ENCODE measurements around the gene SULT4A1. TPM values are rescaled to one million over a fixed set of nuclear protein-coding genes. Genes with fewer than 3 reads are reported as not detected.
A peak's percentile ranks its signal among the peaks of the same experiment; 100 is the strongest.

Gene SULT4A1
- total and polyA plus RNA-seq, 10 donors: 0.35 to 5.1 (median 1.7) TPM

DNA sequence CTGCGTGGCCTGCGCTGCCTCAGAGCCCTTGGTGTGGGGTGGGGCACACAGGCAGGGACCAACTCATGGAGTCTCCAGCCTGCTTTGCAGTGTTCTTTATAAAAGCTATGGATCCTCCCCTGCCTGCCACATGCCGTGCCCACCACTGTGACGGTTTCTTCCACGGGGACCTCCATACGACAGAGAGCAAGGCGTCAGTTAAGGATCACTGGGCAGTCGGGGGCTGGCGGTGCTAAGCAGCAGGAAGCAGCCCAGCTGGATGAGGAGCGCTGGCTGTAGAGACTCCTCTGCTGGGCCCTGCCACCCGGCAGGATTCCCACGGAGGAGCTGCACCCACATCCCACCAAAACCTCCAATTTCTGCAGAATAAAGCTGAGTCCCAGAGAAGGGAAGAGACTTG is 27.1 kb downstream of the SULT4A1 start:
- WGBS, 5 donors: 47 to 80% (median 62%) methylated on average over 10 to 12 of the region's 12 CpGs
- intact Hi-C loops (cut with DNase I; ENCODE audit: low total_unique reads): no loop called here
- no peak for DNase-seq
- Histone ChIP-seq H3K4me1 (no peaks in the 10 kb centered on the region), H3K9me3 (no peaks in the 10 kb centered on the region), H3K36me3 (no peaks in the 10 kb centered on the region), H3K27ac (no peak overlapping the region), H3K4me3 (no peak overlapping the region), H3K27me3 (replicated peaks in 1 of 7) (peaks cover 0 to 56% (median 1%) of the 10 kb centered on the region in 7 donors)
- TF ChIP-seq POLR2AphosphoS5 (IDR thresholded peaks at IDR 0.05): no peak

DNA sequence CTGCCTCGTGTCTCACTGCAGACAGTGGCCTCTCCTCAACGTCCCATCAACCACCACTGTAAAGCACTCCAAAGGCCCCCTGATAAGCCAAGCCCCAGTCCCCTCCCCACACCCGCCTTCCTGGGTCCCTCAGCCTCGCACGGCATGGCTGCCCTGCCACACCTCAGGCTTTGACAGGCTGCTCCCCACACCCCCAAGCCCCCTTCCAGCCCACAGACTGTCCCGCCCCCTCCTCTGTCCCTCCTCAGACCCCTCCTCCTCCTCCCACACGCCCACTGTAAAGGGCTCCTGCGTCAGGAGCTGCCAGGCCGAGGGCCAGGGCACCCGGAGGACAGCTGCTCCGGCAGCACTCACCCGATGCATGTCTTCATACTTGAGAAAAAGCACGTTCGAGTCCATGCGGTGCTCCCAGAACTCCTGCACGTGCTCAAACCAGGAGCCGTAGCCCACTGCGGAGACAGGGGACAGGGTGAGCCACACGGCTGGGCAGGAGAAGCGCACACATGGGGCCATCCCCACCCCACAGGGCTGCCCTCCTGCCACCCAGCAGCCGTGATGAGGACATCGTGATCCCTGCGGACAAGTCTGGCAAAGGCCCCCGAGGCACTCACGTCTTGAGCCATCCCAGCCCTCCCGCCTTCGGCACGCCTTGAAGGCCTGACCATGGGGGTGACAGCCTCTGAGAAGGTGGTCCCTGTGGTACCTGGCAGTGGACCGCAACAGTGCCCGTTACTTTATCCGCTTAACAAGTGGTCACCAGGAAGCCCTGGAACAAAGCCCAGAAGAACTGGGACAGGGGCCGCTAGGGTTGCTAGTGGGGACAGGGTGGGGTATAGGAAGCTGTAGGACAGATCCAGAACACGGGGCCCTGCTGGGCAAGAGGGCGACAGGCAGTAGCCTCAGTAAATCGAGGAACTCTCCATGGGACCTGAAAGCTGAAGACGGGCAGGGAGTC is 28.8 kb downstream of the SULT4A1 start:
- WGBS, 5 donors: 75 to 87% (median 78%) methylated on average over 25 to 36 of the region's 36 CpGs
- H3K27ac ChIP-seq: no peak overlapping the region
- no peak for TF ChIP-seq POLR2AphosphoS5 (IDR thresholded peaks at IDR 0.05)
- TF ChIP-seq, protein P1, sequence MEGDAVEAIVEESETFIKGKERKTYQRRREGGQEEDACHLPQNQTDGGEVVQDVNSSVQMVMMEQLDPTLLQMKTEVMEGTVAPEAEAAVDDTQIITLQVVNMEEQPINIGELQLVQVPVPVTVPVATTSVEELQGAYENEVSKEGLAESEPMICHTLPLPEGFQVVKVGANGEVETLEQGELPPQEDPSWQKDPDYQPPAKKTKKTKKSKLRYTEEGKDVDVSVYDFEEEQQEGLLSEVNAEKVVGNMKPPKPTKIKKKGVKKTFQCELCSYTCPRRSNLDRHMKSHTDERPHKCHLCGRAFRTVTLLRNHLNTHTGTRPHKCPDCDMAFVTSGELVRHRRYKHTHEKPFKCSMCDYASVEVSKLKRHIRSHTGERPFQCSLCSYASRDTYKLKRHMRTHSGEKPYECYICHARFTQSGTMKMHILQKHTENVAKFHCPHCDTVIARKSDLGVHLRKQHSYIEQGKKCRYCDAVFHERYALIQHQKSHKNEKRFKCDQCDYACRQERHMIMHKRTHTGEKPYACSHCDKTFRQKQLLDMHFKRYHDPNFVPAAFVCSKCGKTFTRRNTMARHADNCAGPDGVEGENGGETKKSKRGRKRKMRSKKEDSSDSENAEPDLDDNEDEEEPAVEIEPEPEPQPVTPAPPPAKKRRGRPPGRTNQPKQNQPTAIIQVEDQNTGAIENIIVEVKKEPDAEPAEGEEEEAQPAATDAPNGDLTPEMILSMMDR (IDR thresholded peaks at IDR 0.05 in 8 of 11, conservative IDR thresholded peaks at IDR 0.05 in 3 of 11): no peak
- TF ChIP-seq POLR2A (IDR thresholded peaks at IDR 0.05): no peak

DNA sequence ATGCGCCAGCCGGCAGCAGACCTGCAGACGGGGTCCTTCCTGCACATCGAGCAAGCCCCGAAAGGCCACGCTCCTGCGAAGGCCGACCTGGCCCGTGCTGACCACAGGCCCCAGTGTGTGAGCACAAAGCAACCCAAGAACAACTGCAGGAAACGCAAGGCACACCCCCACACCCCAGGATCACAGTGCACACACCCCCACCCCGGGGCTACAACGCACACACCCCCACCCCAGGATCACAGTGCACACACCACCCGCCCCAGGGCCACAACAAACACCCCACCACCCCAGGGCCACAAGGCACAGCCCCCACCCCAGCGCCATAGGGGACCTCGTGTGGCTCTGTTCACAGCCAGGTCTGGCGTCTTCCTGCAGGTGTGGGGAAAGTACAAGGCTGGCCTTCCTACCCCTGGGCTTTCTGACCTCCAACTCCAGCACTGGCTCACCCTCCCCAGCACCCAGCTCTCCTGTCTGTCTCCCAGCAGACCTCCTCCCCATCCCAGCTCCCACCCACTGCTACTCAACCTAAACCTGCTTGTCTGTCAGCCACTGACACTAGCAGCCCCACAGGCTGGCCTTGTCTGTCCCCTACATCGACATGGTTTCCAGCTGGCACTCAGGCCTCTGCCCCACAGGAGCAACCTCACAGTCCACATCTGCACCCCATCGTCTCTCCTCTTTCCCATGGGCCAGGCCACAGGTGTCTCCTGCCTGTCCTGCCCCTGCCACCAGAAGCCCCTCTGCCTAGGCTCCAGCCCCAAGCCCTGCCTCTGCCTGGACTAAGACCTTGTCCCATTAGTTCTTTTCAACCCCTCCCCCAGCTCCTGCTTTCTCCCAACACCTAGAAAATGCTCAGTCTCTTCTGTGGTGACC is 29.7 kb downstream of the SULT4A1 start:
- DNase-seq: peak; percentile 49
- 78 to 90% (median 90%) methylated on average over 17 to 18 of the region's 18 CpGs for WGBS, 5 donors
- no peak overlapping the region for H3K27ac ChIP-seq

More for the DNA sequence above, 28.8 kb downstream of the SULT4A1 start:
- H3K4me1 ChIP-seq: no peaks in the 10 kb centered on the region
- intact Hi-C loops (cut with DNase I; ENCODE audit: low total_unique reads): no loop called here
- DNase-seq: peak; percentile 61
- no peaks in the 10 kb centered on the region for H3K9me3 ChIP-seq
- no peak overlapping the region for H3K4me3 ChIP-seq
- no peaks in the 10 kb centered on the region for H3K36me3 ChIP-seq
- H3K27me3 ChIP-seq (replicated peaks in 1 of 7): peaks cover 0 to 70% (median 3%) of the 10 kb centered on the region in 7 donors

More for the DNA sequence above, 29.7 kb downstream of the SULT4A1 start:
- no peak for TF ChIP-seq POLR2AphosphoS5 (IDR thresholded peaks at IDR 0.05)
- no peak for TF ChIP-seq POLR2A (IDR thresholded peaks at IDR 0.05)
- TF ChIP-seq, protein P1 (IDR thresholded peaks at IDR 0.05 in 8 of 11, conservative IDR thresholded peaks at IDR 0.05 in 3 of 11): no peak
- Histone ChIP-seq H3K9me3 (no peaks in the 10 kb centered on the region), H3K4me1 (no peaks in the 10 kb centered on the region), H3K4me3 (no peak overlapping the region), H3K36me3 (no peaks in the 10 kb centered on the region), H3K27me3 (replicated peaks in 1 of 7) (peaks cover 0 to 76% (median 3%) of the 10 kb centered on the region in 7 donors)
- intact Hi-C loops (cut with DNase I; ENCODE audit: low total_unique reads): no loop called here

Data from spleen (tissue), 11 donors.